ENCODE results near the gene RAD51AP1. TPM values are rescaled to one million over a fixed set of nuclear protein-coding genes. Genes with fewer than 3 reads are reported as not detected.

Gene RAD51AP1
- total RNA-seq, 1 donor from 2014 or later, result 1.1 TPM

- DNase-seq (ENCODE audit: low spot score), result no peak
These were observed 1.9 kb downstream of the RAD51AP1 start for GRCh38 chr12:4540638-4541037.

DNA sequence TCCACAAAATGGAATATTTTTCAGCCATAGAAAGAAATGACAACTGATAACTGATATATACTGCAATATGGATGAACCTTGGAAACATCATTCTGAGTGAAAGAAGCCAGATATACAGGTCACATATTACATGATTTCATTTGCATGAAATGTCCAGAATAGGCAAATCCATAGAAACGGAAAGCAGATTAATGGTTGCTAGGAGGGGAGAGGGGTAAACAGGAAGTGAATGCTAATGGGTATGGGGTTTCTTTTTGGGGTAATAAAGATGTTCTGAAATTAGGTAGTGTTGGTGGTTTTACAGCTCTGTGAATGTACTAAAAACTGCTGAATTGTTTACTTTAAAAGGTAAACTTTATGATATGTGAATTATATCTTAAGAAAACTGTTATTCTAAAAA, 6.5 kb downstream of the RAD51AP1 start:
- no peak for DNase-seq (ENCODE audit: low spot score)

- no peak for DNase-seq (ENCODE audit: low spot score)
These were observed 13.5 kb downstream of the RAD51AP1 start for GRCh38 chr12:4552191-4552590.

DNA sequence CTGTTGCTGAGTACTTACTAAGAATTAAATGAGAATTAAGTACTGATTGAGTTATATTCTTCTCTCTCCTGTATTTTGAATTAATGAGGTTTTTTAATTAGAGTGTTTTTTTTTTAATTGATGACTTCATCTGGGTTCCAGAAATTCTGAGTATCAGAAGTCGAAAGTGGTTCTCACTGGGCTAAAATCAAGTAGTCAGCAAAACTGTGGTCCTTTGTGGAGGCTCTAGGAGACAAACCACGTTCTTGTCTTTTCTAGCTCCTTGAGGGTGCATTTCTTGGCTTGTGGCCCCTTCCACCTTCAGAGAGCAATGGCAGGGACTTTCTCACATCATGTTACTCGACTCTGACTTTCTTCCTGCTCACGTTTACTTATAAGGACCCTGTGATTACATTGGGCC, 15.3 kb downstream of the RAD51AP1 start:
- DNase-seq (ENCODE audit: low spot score), result no peak

GRCh38 chr12:4555804-4556203, 17.1 kb downstream of the RAD51AP1 start:
- DNase-seq (ENCODE audit: low spot score), result no peak

GRCh38 chr12:4556735-4557530, 18.2 kb downstream of the RAD51AP1 start:
- DNase-seq (ENCODE audit: low spot score), result no peak

- no peak for DNase-seq (ENCODE audit: low spot score)
These were observed 18.9 kb downstream of the RAD51AP1 start for GRCh38 chr12:4557586-4557985.

GRCh38 chr12:4558171-4558570, 19.5 kb downstream of the RAD51AP1 start:
- DNase-seq (ENCODE audit: low spot score), result no peak

DNA sequence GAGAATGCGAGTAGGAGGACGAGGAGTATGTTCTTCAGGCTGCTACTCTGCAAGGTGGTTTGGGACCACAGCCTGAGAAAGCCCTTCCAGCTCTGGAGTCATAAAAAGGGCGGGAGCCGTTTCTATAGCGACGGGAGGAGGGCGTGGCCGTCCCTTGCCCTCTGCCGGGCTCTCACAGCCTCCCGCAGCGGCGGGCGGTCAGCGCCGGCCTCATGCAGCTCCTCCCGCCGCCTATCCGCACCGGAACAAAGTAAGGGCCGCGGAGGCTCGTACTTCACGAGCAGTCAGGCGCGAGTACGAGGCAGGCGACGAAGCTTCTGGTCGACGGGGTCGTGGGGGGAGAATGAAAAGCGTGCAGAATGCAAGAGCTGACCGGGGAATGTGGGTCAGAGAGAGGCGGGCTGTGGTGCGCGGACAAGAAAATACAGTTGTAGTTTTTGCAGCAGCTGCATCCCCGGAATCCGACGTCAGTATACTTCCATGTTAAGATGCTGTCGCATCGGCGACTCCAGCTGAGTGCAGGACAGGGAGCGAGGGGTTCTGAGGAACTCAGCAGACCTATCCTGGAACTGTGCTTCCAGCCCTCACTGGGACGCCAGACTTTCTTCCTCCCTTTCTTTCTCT, 23.5 kb downstream of the RAD51AP1 start, which contains the start of gene DYRK4:
TSS of gene DYRK4 (plus strand) at position 175 of the 624 bp plus-strand sequence. CDS start at position 213, 38 bp downstream.
- no peak for DNase-seq (ENCODE audit: low spot score)

- no peak for DNase-seq (ENCODE audit: low spot score)
These were observed 24.6 kb downstream of the RAD51AP1 start for GRCh38 chr12:4563336-4563735.

DNA sequence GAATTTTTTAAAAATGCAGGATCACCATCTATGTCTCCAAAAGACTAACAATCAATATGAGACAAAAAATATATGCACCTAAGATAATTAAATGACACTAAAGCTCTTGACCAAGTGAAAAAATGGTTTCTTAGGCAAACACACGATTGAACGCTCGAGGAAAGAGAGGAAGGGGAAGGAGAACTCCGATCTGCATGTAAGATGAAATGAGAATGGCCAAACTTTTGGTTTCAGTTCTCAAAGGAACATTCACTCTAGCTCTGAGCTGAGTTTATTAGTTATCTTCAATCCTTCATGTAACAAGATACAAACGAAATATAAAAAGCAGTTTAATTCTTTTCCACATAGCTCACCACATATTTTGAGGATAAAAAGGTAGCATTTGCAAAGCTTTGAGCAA, 26.1 kb downstream of the RAD51AP1 start:
- no peak for DNase-seq (ENCODE audit: low spot score)

- no peak for DNase-seq (ENCODE audit: low spot score)
These were observed 27.8 kb downstream of the RAD51AP1 start for GRCh38 chr12:4566474-4566873.

GRCh38 chr12:4567073-4567881, 28.6 kb downstream of the RAD51AP1 start:
- DNase-seq (ENCODE audit: low spot score), result no peak

DNA sequence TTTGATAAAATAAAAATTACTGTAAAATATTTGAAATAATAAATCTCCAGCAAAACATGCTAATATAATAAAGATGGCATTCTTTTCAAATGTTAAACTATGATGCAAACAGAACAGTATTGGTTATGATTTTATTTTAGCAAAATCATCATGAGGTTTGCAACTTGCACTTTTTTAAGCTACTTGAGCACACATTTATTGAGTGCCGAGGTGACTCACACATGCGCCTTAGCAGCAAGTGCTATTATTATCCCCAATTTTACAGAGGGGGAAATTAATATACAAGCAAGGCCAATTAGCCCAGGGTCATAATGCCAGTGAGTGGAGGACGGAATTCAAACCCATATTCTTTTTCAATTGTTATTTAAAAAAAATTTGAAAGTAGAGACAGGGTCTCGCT, 30.6 kb downstream of the RAD51AP1 start:
- DNase-seq (ENCODE audit: low spot score), result no peak

- DNase-seq (ENCODE audit: low spot score), result no peak
These were observed 34.0 kb downstream of the RAD51AP1 start for GRCh38 chr12:4572680-4573079.

DNA sequence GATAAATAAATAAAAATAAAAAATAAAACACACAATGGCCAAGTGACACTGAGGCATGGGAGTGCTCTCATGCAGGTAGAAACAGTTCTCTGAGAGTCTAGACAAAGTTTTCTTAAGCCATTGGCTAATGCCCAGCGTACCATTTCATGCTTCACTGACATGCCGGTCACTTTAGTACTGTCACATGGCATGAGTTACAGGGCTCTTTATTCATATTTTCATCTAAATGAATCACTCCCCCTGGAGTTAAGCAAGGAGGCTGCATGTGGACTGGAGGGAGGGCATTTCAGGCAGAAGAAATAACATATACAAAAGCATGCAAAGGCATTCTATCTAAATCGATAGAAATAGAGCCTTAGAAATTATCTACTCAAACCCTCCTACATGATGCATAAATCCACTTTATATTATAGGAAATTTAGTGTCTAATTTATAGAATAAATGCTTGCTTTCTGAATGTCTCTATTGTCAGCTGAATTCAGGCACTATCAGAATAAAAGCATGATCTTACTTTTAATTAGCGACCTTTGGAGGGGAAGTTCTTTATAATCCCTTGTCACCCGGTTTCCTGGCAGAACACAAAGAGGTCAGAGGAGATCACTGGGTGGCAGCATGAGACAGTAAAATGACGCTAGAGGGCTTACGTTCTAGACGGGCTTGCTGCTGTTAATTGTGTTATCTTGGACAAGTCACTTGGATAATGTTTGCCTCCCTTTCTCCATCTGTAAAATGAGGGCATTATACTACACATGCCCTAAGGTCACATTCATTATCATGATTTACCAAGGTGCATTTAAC, 40.8 kb downstream of the RAD51AP1 start:
- DNase-seq (ENCODE audit: low spot score), result no peak

- no peak for DNase-seq (ENCODE audit: low spot score)
These were observed 41.6 kb downstream of the RAD51AP1 start for GRCh38 chr12:4580281-4580688.

- no peak for DNase-seq (ENCODE audit: low spot score)
These were observed 45.6 kb downstream of the RAD51AP1 start for GRCh38 chr12:4584281-4584680.

- no peak for DNase-seq (ENCODE audit: low spot score)
These were observed 46.2 kb downstream of the RAD51AP1 start for GRCh38 chr12:4584896-4585295.

DNA sequence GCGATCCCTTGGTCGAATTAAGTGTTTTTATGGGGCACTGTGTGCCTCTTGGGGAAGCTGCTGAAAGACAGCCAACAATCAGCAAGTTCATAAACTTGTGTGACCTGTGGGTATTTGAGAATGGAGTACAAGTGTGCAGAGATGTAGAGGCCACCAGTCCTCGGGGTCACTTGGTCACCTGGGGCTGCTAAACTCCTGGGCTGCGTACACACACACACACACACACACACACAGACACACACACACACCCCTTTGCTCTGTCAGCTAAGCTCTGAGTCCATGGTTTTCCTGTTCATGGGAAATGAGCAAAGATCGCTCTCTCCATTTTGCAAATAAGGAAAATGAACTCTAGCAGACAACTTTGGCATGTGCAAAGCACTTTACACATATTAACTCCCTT, 47.8 kb downstream of the RAD51AP1 start:
- no peak for DNase-seq (ENCODE audit: low spot score)

GRCh38 chr12:4587108-4587507, 48.4 kb downstream of the RAD51AP1 start:
- no peak for DNase-seq (ENCODE audit: low spot score)

Data from mesenteric fat pad (tissue), 1 donor.